Kidney (tissue), 14 donors: ENCODE measurements around the gene NOL12. TPM values are rescaled to one million over a fixed set of nuclear protein-coding genes. Genes with fewer than 3 reads are reported as not detected.

Experiments
- DNase-seq, 5 donors: peaks; one replicate each; pipeline ENCODE4 v3.0.0-alpha.2; 2013 to 2020
- FAIRE-seq: peaks from 2 replicates; lab custom pipeline; 2012; peaks lifted over from hg19 to GRCh38; lab: Jason Lieb, UNC
- H3K27ac ChIP-seq, 2 donors: one replicate each; pipeline ENCODE4 v1.7.0; 2013; ENCODE audit warnings: low read depth in 2 of 2, low read length in 2 of 2, inconsistent platforms in 1 of 2
- H3K27me3 ChIP-seq: one replicate; pipeline ENCODE4 v1.7.1; 2013; ENCODE audit warnings: low read length, inconsistent platforms; ENCODE audit not compliant: control insufficient read depth, insufficient read depth
- H3K36me3 ChIP-seq, 3 donors: one replicate each; pipeline versions ENCODE4 v1.7.0 to v1.7.1; 2013; ENCODE audit warnings: low read length in 3 of 3, control low read depth in 1 of 3, inconsistent platforms in 1 of 3; ENCODE audit not compliant: insufficient read depth in 3 of 3, control insufficient read depth in 2 of 3
- H3K4me1 ChIP-seq, 3 donors: one replicate each; pipeline versions ENCODE4 v1.7.0 to v1.7.1; 2013; ENCODE audit warnings: low read length in 3 of 3, inconsistent platforms in 1 of 3, low read depth in 1 of 3; ENCODE audit not compliant: control insufficient read depth in 2 of 3, insufficient read depth in 2 of 3
- H3K4me3 ChIP-seq, 3 donors: one replicate each; pipeline versions ENCODE4 v1.7.0 to v1.8.1; 2013; ENCODE audit warnings: low read length in 3 of 3, control low read depth in 1 of 3, inconsistent platforms in 1 of 3
- H3K9ac ChIP-seq, 3 donors: one replicate each; pipeline versions ENCODE4 v1.7.0 to v1.7.1; 2013; ENCODE audit warnings: low read length in 3 of 3, control low read depth in 1 of 3, inconsistent platforms in 1 of 3
- H3K9me3 ChIP-seq, 3 donors: one replicate each; pipeline versions ENCODE4 v1.7.0 to v1.7.1; 2013; ENCODE audit warnings: low read length in 3 of 3, control low read depth in 1 of 3, inconsistent platforms in 1 of 3; ENCODE audit not compliant: control insufficient read depth in 2 of 3, insufficient read depth in 1 of 3
- intact Hi-C: fragments of 100-400 bp; cut with DNase I; formaldehyde crosslinking; loops from one replicate; pipeline ENCODE4 v1.11.1; 2022
- polyA plus RNA-seq: library from polyadenylated mRNA; stranded (reverse); fragments of 350-450 nt; fragmentation: Illumina TruSeq; extraction: RNeasy Lipid Tissue Mini Kit (QIAGEN cat#74804); gene quantifications from one replicate; pipeline ENCODE4 v1.2.3, GENCODE V29; 2014; ENCODE audit warnings: low read depth, low replicate concordance; ENCODE audit not compliant: insufficient read depth
- total RNA-seq: library from RNA; stranded (reverse); fragmentation: NEBNext Ultra II Directional; extraction: Animal tissue kit (Norgen Biotek cat#: 25700); gene quantifications from one replicate; pipeline ENCODE4 v1.2.1, GENCODE V29; 2021
- TF ChIP-seq, protein P1 (sequence below): IDR thresholded peaks from 3 replicates; pipeline ENCODE4 v1.5.1; 2012; ENCODE audit warnings: mild to moderate bottlenecking, moderate library complexity, borderline replicate concordance; ENCODE audit not compliant: insufficient read depth; ENCODE audit errors: extremely low read depth
- donor health status: control.
- donor health status: control.
- donor health status: control.
- donor health status: control.
- donor health status: control.
- donor health status: DM: yes; HTN: yes; CAD: no.
- donor health status: Normal renal cell carcinoma (clear cell type).

NOL12 gene
- total and polyA plus RNA-seq, 2 donors from 2014 or later = 26.3 to 27.5 TPM

DNA sequence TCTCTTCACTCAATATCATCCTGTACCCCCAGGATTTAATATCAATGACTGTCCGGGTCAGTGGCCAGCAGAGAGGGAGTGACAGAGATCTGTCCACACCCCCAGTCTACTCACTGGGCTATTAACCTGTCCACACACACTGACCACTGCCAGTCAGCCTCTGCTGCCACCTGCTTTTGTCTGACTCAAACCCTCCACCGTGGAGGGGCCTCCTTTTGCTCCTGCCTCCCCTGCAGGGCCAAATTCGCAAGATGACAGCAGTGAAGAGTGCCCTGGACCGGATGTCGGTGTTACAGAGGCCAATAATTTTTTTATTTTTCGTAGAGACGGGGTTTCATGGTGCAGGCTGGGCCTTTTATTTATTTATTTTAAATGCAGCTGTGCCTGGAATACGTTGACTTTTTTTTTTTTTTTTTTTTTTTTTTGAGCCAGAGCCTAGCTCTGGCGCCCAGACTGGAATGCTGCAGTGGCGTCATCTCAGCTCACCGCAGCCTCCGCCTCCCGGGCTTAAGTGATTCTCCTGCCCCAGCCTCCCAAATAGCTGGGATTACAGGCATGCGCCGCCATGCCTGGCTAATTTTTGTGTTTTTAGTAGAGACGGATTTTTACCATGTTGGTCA is 22.5 kb upstream of the NOL12 start:
- no peak overlapping the region for H3K9ac ChIP-seq
- DNase-seq = no peak
- no peak overlapping the region for H3K4me3 ChIP-seq
- H3K9me3 ChIP-seq = no peaks in the 10 kb centered on the region
- H3K4me1 ChIP-seq = peaks cover 4 to 22% (median 5%) of the 10 kb centered on the region in 3 donors
- TF ChIP-seq, protein P1, sequence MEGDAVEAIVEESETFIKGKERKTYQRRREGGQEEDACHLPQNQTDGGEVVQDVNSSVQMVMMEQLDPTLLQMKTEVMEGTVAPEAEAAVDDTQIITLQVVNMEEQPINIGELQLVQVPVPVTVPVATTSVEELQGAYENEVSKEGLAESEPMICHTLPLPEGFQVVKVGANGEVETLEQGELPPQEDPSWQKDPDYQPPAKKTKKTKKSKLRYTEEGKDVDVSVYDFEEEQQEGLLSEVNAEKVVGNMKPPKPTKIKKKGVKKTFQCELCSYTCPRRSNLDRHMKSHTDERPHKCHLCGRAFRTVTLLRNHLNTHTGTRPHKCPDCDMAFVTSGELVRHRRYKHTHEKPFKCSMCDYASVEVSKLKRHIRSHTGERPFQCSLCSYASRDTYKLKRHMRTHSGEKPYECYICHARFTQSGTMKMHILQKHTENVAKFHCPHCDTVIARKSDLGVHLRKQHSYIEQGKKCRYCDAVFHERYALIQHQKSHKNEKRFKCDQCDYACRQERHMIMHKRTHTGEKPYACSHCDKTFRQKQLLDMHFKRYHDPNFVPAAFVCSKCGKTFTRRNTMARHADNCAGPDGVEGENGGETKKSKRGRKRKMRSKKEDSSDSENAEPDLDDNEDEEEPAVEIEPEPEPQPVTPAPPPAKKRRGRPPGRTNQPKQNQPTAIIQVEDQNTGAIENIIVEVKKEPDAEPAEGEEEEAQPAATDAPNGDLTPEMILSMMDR = no peak
- H3K36me3 ChIP-seq = peaks cover 0 to 10% (median 0%) of the 10 kb centered on the region in 3 donors
- H3K27ac ChIP-seq = no peak overlapping the region
- no peak for FAIRE-seq
- intact Hi-C loops = no loop called here
- H3K27me3 ChIP-seq = no peaks in the 10 kb centered on the region

DNA sequence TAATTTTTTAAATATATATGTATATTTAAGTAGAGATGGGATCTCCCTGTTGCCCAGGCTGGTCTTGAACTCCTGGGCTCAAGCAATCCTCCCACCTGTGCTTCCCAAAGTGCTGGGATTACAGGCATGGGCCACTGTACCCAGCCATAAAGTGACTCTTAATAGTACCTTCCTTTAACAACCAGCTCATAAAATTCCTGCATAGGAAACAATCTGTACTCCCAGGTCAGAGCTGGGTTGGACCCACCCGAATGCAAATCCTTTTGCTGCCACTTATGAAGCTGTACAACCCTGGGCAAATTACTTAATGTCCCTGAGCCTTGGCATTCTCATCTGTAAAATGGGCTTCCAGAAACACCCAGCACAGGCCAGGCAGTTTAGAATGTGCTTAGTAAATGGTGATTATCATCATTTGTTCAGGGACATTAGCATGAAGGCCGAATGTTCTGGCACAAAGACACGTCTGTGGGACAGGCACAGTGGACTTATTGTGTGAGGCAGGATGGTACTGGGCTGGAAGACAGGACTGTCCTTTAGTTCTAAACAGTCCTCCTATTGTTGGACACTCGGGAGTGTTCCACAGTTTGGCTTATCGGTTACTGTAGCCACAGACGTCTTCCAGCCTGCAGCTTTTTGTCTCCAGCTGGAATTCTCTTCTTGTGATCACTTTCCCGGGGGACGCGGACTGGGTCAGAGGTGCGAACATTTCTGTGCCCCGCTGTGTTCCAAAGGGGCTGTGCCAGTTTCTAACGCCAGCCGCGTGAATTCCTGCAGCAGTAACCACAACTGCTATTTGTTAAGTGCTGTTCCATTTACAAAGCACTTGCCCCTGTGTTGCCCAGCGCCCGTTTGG is 21.7 kb upstream of the NOL12 start:
- intact Hi-C loops = no loop called here
- DNase-seq = no peak
- TF ChIP-seq, protein P1 = no peak
- Histone ChIP-seq H3K27me3 (no peaks in the 10 kb centered on the region), H3K36me3 (peaks cover 0 to 10% (median 0%) of the 10 kb centered on the region in 3 donors), H3K4me3 (no peak overlapping the region), H3K27ac (no peak overlapping the region), H3K9ac (no peak overlapping the region), H3K9me3 (no peaks in the 10 kb centered on the region), H3K4me1 (peaks cover 4 to 17% (median 5%) of the 10 kb centered on the region in 3 donors)
- no peak for FAIRE-seq

DNA sequence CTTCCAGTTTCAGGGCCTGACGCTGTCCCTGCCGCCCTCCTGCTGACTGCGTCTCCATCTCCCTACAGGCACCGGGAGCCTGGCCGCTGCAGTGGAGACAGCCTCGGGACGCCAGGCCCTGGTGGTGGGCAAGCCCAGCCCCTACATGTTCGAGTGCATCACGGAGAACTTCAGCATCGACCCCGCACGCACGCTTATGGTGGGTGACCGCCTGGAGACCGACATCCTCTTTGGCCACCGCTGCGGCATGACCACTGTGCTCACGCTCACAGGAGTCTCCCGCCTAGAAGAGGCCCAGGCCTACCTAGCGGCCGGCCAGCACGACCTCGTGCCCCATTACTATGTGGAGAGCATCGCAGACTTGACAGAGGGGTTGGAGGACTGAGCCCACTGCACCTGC is 20.7 kb upstream of the NOL12 start:
- Histone ChIP-seq H3K9me3 (no peaks in the 10 kb centered on the region), H3K4me3 (no peak overlapping the region), H3K9ac (no peak overlapping the region), H3K36me3 (peaks cover 0 to 10% (median 0%) of the 10 kb centered on the region in 3 donors), H3K4me1 (peaks cover 0 to 7% (median 5%) of the 10 kb centered on the region in 3 donors), H3K27ac (no peak overlapping the region), H3K27me3 (no peaks in the 10 kb centered on the region)
- DNase-seq (no peak), FAIRE-seq (no peak)
- intact Hi-C loops = no loop called here
- TF ChIP-seq, protein P1 = no peak
